EL (cell line): ENCODE data around the gene KIAA1217.

Experiments used
- DNase-seq: peaks from one replicate; pipeline ENCODE4 v3.0.0-alpha.2; 2016

Gene KIAA1217

DNA sequence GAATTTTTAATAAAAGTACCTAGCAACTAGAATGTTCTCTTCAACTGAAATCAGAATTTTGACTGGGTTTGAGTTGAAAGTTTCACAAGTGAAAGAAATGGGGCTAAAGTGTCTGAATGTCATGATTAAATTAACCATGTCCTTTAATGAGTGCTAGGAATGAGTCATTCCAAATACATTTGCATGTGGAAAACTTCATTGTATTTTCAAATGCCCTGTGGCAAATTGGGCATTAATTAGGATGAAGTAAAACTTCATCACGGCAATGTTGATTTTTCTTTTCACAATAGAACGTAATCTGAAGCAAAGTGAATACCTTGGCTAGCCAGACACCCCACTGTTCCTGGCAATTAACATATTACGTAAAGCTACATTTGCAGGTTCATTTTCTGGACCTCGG is 166.6 kb downstream of the KIAA1217 start:
- DNase-seq = no peak

DNA sequence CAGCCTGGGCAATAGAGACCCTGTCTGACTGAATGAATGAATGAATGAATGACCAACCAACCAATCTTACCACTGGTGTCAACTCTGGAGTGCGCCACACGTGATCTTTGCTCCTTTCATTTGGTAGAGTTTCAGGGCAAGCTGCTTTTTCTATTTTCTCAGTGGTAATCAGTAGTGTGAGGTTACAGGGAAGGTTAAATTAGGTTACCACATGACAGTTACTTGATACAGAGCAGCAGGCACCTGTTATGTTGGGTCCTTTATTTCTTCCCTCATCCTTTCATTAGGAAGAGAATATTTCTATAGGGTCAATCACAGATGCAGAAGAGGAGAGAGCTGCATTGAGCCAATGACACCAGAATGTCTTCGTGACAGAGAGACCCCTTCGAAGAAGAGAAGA is 167.8 kb downstream of the KIAA1217 start:
- no peak for DNase-seq

DNA sequence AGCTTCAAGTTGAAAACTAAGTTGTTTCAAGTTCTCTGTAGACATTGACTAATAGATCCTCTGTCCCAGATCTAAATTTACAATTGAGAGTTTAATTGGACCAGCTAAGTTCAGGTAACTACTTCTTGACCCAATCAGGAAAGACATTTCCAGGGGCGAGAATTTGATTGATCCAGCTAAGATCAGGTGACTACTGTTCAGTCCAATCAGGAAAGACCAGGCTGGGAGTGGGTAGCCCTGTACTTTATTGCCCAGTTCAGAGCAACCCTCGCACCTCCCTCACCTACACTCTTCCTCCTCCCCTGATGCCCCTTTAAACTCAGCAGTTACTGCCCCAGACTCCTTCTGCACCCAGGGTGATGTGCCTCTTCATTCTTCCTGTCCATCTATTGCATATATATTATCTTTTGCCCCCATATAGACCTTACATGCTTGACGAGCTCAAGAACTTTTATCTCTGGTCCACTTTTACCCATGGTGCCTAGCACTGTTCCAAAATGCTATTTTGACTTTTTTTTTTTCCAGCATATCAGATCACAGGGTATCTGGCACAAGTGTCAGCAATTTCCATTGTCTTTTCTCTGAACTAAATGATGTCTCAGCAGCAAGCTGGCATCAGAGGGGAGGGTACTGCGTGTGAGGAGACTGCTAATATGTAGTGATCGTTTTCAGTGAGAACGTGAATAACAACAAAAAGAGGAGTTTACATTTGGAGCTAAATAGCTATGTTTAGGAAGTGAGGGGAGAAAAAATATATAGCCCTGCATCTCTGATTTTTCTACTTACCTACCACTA is 169.4 kb downstream of the KIAA1217 start:
- DNase-seq = no peak

DNA sequence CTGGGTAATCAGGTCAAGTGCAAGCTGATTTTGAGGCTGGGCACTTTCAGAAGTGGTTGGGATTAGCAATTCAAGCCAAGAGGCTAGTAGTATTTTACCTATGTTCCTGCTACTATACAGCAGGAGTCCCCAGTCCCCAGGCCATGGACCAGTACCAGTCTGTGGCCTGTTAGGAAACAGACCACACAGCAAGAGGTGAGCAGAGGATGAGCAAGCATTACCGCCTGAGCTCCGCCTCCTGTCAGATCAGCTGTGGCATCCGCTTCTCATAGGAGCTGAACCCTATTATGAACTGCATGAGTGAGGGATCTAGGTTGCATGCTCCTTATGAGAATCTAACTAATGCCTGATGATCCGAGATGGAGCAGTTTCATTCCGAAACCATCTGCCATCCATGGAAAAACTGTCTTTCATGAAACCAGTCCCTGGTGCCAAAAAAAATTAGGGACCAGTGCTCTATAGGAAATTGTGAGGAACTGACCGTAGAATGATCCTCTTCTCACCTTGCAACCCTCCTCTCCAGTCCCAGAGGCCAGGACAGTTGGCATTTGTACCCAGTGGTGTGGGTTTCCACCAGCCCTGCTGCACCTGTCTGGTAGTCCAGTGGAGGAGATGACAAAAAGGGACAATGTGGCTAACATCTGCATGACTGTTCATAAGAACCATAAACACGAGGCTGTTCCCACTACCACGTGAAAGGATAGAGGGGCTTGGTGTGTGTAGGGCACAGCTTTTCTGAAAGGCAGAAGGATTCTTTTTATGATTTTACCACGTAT is 172.5 kb downstream of the KIAA1217 start:
- no peak for DNase-seq

DNA sequence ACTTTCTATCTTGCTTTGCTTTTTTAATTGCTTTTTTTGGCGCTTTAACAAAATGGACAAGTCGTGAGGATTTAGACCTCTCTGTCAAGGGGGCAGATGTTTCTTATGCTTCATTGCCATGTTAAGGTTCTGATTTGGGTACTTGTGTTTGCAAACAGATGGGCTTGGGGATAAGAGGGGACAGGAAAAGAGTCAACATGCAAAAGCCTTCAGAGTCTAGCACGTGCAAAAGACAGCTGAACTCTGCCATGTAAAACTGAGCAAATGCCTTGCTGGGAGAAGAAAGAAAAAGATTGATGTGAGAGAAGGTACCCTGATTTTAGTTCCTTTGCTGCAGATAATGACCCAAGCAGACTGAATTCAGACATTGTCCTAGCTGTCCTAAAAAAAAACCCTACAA is 173.1 kb downstream of the KIAA1217 start:
- no peak for DNase-seq

DNA sequence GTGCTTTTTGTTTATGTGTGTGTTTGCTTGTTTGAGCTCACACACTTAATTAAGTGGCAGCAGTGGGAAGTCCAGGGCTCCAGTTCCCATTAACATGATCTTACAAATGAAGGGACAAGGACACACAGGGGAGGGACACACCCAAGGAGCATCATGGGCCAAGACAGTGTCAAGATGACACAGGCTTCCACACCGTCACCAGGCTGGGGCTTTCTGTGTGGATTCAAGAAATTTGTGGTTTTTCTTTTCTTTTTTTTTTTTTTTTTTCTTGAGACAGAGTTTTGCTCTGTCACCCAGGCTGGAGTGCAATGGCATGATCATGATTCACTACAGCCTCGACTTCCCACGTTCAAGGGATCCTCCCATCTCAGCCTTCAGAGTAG is 173.6 kb downstream of the KIAA1217 start:
- no peak for DNase-seq

DNA sequence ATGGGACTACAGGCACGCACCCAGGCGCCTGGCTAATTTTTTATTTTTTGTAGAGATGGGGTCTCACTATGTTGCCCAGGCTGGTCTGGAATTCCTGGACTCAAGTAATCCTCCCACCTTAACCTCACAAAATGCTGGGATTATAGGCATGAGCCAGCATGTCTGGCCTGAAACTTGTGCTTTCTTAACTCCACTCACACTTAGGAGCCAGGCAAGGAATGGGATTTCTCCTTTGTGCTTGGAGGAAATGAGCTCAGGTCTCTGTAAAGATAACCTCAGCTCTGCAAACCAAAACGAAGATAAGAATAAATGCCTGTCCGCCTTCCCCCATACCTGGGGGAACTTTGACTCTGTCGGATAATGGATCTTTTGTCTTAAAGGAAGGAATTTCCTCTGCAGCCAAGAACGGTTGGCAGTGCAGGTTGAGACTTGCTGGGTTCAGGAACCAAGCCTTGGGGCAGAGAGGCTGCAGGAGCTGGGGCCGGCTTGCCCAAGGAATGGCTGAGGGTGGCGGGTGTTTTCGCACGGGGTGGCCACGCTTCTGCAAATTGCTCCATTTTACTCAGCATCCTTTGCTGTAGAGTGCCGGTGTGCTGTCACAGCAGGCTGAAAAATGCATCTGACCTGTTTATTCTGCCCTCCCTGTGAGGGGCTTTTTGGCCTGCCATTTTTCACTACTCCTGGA is 174.2 kb downstream of the KIAA1217 start:
- no peak for DNase-seq

DNA sequence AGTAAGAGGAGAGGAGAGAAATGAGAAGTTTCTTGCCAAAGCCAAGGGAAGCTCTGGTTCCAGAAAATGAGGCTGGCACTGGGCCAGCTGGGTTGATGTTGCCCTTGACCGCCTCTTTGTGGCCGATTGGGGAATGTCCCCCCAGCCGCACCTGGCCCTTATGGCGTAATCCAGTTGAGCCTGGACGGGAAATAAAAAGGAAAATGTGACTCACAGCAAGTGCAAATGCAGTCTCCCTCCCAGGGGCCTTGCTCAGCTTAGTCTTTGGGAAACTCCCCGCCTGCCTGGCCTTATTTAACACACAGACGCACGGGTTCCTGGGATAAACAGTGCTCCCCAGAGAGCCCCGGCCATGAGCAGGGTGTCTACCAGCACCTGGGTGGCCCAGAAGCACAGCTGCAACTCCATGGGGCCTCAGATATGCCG is 174.8 kb downstream of the KIAA1217 start:
- peak; percentile 93 for DNase-seq

DNA sequence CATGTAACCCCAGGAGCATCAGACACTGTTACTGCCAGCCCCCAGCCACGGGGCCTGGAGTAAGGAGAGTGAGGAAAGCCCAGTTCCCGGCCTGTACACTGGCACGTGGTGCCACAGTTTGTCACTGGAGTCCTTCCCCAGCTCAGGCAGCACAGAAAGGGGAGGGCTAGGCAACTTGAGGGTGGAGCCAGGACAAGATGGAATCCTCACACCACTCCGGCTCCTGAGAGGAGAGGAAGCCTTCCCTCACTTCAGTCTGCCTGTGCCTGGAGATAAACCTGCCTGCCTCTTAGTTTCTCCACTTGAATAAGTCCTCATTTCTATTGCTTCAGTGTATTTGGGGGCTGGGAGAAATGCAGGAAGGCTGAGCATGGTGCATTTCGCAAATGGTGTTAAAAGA is 176.0 kb downstream of the KIAA1217 start:
- no peak for DNase-seq

DNA sequence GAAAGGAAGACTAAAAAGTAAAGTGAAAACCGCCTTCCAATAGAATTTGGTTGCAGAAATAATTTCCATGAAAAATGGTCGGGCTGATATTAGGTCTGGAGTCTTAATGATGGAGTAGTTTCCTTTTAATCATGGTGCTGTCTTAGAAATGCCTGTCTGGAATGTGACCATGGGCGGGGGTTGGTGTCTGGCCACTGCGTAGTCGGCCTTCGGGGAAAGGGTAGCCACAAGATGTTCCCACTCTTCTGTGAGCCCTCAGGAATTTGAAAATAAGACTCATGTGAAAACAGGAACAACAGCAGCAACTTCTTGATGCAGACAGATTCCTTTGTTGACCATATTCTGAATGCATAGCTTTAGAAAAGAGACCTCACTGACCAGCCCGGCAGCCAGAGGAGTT is 176.8 kb downstream of the KIAA1217 start:
- DNase-seq = no peak

DNA sequence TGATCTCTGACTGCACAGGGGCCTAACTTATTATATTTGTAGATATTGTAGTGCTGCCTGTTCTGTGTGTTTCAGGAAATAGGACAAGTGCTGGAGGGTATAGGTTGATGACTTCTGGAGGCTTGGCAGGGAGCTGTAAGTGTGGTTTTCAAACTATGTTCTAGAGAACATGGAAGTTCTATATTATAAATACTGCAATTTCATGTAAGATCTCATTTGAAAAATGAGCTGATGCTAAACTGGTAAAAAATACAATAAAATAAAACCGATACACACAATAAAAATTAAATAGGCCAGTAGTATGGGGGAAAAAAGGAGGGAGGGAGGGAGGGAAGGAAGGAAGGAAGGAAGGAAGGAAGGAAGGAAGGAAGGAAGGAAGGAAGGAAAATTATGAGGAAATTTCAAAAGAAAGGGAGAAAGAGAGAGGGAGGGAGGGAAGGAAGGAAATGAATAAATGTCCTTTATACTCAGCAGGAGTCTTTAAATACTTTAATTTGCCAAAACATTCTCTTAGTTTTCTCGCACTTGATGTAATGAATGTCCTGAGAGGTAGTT is 181.3 kb downstream of the KIAA1217 start:
- no peak for DNase-seq

DNA sequence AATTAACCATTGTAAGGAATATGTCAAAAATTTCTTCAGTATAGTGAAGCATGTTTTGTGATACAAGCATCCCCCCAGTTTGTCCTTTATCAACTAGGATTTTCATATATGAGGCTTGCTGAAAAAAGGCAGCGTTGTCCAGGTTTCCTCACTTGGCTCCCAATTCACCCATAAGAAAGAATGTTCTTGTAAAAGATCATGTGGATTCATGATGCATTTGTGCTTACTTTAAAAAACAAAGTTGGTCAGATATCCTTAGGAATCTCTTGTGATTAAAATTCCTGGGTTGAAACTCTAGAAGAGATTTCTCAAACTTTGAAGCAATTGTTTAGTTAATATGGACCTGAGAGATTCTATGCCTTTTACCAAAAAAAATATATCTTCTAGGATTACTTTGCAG is 181.8 kb downstream of the KIAA1217 start:
- no peak for DNase-seq

DNA sequence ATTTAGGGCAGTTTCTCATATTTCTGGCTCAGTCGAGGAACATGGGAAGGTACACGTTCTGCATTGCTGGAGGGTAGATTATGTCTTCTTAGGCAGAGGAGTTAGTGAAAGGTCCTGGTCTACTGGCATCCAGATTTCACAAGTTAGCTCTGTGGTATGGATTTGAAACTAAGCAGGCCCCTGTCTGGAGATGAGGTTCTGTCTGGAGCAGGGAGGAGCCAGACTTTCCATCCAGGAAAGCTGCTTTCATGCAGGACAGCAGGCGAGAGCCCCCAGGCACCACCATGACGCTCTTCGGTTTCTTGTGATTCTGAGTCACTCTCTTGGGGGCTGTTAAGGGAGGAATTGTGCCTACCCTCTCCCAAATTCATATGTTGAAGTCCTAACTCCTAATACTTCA is 184.3 kb downstream of the KIAA1217 start:
- DNase-seq = no peak

DNA sequence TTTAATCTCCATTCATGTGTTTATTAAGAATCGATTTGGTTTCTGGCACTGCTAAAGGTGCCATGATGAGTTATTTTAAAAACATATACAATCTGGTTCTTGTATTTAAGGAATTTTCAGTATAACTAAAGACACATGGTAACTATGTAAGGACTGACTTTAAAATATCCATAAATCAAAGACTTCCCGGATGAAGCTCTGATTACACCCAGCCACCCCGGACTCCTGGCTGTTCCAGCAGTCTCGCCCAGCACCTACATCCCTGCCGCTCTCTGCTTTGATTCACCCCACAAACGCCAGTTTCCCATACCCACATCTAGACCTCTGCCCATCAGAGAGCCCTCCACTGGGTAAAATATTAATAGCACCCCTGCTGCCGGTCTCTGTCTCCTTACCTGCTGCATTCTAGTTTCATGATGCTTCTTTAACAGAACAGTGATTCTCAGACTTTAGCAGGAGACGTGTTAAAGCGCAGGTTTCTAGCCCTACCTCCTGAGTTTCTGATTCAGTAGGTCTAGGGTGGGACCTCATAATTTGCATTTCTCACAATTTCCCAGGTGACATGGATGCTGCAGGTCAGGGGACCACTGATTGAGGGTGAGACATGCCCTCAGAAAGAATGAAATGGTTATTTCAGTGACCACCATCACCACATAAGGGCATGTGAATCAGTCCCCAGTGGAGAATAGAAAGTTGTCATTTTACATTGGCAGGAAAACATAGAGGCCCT is 185.7 kb downstream of the KIAA1217 start:
- no peak for DNase-seq

DNA sequence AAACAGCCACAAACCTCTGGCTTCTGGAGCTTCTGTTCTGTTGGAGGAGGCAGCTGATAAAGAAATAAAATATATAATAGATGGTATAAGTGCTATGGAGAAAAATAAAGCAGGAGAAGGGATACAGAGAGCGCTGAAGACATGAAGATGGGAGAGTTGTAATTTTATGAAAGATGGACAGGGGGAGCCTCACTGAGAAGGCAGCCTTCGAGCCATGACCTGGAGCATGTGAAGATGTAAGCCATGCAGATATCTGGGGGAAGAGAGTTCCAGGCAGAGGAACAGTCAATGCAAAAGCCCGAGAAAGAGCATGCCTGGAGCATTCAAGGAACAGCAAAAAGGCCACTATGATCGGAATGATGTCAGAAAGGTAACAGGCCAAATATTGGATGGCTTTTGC is 187.5 kb downstream of the KIAA1217 start:
- peak; percentile 8 for DNase-seq

DNA sequence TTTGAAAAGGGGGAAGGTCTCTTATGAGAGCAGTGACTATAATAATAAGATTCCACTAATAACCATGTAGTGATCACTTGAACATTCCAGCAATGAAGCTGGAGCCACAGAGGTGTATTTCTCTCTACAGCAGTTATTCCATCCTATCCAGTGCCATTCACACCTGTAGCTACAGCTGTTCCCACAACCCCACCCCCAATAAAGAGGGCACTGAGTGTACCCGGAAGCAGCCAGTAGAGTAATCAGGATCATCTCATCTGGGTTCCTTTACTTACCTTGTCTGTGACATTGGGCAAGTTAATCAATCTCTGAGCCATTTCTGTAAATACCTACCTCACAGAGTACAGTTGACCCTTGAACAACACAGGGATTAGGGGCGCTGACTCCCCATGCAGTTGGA is 188.7 kb downstream of the KIAA1217 start:
- no peak for DNase-seq

DNA sequence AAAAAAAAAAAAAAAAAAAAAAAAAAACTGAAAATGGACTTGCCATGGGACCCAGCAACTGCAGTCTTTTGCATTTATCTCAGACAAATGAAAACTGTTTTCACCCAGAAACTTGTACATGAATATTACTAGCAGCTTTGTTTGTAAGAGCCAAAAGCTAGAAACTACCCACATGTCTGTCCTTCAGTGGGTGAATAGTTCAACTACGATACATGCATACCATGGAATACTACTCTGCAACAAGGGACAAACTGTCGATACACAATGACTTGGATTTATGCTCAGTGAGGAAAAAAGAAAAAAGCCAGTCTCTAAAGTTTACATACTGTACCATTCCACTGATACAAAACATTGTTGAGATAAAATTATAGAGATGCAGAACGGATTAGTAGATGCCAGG is 195.6 kb downstream of the KIAA1217 start:
- no peak for DNase-seq

DNA sequence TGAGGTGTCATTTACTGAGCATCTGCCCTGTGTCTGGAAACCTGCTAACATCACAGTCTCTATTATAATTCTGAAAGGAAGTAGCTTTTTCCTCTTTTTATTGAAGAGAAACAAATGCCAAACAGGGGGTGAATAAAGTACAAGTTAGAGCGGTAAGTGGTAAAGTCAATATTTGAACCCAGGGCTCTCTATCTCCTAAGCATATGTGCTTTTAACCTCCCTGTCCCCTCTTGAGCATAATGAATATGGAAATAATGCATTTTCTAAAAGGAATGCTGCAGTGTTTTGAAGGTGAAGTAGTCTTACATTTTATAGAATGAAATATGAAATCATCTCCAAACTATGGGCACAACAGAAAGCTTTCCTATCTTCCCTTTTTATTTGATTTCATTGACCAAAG is 196.7 kb downstream of the KIAA1217 start:
- no peak for DNase-seq

DNA sequence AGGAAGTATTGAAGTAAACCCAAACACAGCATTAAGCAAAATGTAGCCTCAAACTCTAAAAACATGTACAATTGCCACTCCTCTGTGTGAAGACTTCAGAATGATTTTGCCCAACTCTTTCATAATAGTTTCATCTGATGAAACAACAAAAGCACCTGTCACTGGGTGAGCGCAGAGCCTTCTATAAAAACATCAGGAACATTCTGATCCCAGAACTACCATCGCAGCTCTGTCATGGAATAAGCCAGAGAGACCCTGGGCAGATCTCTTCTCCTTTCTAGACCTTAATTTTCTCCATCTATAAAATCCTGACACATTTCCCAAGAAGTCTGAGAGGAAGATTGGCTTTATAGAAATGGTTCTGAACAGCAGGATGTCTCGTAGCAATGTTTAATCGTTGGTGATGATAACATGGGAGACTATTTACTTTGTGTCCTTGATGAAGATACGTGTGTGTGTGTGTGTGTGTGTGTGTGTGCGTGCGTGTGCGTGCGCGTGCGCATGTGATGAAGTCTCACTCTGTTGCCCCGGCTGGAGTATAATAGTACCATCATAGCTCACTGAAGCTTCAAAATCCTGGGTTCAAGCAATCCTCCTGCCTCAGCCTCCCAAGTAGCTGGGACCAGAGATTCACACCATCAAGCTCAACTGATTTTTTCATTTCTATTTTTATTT is 198.0 kb downstream of the KIAA1217 start:
- DNase-seq = no peak

DNA sequence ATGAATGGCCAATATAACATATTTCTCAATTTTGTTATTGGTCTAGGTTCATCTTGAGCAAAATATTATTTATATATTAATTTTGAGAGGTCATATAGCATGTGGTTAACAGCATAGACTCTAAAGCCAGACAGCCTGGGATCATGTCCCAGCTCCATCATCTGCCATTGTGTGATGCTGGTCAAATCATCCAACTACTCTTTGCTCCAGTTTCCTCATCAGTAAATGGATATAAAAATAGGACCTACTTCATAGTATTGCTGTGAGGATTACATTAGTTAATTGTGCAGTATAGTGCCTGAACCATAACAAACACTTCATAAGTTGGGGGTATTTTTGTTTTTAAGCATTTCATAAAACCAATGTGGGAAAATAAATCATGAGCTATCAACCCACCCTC is 199.0 kb downstream of the KIAA1217 start:
- DNase-seq = no peak

DNA sequence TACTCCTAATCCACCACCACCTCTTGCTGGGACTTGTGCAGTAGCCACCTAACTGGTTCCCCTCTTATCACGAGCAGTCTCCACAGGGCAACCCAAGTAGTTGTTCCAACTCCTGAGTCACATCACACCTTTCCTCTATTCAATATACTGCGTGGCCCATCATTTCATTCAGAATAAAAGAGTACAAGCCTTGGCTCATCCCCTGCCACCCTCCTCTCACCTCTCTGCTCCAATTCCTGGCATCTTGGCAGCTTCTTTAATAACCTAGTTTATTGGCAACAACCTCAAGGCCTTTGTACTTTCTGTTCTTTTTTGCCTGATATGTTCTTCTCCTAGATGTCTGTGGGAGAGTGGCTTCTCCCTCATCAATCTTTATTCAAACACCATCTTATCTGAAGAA is 199.4 kb downstream of the KIAA1217 start:
- DNase-seq = no peak

DNA sequence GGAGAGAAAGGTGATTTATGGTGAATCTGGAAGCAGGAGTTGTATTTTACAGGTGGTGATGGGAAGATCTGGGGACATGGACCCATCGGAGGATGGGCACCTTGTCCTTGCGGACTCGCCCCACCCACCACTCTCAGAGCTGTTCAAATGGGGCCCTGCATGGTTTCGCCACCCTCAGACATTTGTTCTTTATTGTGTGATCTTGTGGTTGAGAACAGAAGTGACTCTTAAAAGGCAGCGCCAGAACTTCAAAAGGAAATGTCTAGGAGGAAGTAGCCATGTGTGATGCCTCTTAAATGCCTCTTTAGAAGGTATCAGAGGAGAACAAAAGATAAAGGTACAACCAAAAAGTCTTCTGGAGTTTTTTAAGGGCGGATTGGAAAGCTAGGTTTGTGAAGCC is 205.7 kb downstream of the KIAA1217 start:
- no peak for DNase-seq
